GM19023 (cell line): Measurements from ENCODE around the gene ZEB2.

Source experiments
- ATAC-seq: cut with Tn5 transposase; IDR thresholded peaks from one replicate; pipeline ENCODE4 v1.9.1; 2021; ENCODE audit warnings: mild to moderate bottlenecking, moderate library complexity; ENCODE audit not compliant: unreplicated experiment

Gene ZEB2

DNA sequence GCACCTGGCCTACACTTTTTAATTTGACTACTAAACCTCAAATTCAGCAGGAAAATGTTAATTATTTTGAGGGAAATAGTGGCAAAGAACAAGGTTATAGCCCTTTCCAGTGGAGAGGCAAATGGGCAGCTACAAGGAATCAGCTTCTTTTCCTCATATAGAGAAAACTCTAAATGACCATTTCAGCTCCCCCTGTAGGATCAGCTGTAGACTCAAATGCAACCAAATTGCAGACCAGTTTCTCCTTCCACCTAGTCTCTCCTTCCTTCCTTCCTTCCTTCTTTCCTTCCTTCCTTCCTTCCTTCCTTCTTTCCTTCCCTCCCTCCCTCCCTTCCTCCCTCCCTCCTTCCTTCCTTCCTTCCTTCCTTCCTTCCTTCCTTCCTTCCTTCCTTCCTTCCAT is 158.2 kb downstream of the ZEB2 start:
- ATAC-seq = no peak

DNA sequence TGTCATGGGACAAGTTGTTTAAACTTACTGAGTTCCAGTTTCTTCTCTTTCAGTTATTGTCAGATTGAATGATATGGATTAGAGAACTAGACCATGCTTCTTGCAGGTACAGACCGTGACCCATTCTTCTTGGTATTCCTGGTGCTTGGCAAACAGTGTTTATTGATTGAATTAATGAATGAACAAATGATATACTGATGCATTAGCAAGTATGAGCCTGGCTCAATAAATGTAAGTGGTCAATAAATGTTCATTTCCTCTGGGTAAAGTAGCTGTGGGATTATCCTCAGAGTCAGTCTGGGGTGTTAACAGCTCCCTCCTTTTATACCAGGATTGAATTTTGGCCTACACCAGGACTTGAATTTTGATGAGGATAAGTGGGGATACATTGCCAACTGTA is 160.2 kb downstream of the ZEB2 start:
- no peak for ATAC-seq

DNA sequence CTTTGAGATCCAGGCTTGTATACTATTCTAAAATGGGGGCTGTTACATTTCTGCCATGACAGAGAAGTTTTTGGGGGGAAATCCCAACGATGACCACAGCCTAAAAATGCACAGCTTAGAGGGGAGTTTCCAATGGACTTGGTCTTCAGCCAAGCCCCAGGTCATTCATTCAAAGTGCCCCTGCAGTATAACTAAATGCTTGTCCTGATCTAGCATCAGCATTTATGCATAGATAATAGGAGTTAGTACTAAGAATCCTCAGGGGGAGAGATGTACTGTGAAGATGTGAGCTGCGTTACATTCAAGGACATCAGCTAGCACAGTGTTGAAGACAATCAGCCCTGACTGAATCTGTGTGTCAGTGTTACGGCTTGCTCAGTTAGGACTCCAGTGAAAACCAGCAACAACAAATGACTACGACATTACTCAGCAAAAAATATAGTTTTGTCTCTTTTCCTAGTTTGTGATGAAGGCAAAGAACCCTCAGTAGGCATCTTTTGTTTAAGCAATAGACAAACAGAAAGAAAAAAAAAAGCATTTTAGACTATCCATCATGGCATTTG is 160.9 kb downstream of the ZEB2 start:
- ATAC-seq = peak; percentile 66

DNA sequence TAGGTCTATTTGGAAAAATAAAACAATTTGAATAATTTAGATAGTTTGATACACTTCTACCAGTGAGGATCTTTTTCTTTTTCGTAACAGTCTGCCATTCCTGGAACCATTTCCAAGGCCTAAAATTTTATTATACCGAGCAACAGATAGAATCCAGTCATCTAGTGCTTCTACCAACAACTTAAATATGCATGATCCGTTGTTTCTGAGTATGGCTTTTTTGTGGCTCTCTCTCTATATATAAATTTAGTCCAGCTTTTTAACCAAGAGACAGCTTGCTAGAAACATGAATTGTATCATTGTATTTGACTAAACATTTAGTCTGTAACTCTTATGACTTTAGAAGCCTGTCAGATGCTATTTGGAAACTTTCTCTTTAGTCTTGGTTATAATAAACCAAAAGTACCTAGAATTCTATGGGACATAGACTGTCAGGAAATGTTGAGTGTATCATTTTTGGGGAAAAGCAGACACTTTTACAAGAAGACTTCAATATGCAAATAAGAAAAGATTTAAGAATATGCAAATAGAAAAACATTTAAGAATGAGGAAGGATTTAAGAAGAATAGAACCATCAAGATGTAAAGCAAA is 161.4 kb downstream of the ZEB2 start:
- ATAC-seq = peak; percentile 5

DNA sequence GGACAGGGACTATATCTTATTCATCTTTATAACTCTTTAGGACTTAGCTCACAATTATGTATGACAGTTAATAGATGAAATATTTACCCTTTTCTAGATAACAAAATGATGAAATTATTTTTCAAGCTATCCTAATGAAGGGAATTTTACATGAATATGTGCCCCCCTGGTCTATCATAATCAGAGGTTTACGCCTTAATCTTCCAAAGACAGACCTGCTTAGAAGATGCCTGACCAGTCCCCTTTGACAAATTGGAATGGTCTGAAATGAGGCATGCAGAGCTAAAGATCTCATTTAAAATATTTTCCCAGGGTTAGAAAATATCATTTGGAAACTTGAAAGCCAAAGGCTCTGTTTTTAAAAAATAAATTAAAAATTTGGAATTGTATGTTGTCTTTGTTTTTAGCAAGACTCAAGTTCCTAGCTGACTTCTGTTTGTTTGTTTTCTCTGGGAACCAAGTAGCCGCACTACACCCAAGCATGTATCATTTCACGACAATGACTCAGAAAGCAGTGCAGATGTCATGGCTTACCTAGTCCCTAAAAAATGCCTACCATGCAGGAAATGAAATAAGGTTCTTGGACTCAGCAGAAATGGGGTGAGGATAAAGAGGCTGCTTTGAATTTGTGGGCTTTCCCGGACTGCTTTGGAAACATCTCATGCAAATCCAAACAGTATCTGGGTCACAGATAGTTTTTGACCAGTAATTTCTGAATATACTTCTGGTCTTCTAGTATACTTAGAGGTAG is 162.1 kb downstream of the ZEB2 start:
- peak; percentile 81 for ATAC-seq

DNA sequence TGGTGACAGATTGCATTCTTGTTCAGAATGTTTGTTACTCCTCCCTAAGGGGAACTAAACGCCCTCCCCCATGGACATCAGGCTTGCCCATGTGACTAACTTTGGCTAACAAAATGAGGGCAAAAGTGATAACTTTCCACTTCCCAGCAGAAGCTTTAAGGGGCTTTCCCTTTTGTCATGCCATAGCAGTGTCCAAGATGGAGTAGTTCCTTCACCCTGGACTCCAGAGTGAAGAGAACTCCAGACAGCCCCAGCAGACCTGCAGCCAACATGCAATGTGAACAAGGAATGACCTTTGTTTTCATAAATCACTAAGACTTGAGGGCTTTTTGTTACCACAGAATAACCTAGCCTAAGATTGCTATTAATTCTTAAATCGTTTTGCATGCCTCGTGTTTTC is 163.5 kb downstream of the ZEB2 start:
- no peak for ATAC-seq

DNA sequence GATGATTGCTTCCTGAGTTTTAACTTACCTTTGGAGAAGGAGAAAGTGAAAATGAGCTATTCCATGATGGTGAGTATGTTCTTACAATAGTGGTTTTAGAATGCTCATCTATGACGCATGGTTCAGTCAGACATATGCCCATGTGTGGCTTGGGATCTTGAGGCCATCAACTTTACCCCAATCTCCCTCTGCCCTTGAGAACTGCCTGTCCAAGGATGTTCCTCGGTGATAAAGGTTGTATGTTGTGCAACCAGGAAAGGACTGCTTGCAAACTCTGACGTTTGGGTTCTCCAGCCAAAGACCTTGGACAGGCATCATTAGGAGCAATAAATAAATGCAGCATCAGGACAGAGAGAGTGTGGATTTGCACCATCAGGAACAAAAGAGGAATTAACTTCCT is 165.0 kb downstream of the ZEB2 start:
- no peak for ATAC-seq

DNA sequence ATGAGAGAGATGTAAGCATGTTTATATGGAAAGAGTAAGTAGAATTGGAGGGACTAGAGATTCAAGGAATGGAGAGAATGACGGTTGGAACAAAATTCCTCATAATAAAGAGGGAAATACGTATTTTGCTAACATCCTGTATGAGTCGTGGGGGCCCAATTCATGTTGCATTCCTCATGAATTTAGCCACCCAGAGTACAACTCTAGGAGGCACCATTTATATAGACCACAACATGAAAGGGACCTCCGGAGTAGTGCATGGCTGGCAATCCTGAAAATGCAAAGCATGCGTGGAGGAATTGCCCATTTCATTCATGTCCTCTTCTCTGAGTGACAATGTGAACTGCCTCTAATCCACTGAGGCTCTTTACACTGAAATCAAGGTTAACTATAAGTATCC is 168.2 kb downstream of the ZEB2 start:
- no peak for ATAC-seq

DNA sequence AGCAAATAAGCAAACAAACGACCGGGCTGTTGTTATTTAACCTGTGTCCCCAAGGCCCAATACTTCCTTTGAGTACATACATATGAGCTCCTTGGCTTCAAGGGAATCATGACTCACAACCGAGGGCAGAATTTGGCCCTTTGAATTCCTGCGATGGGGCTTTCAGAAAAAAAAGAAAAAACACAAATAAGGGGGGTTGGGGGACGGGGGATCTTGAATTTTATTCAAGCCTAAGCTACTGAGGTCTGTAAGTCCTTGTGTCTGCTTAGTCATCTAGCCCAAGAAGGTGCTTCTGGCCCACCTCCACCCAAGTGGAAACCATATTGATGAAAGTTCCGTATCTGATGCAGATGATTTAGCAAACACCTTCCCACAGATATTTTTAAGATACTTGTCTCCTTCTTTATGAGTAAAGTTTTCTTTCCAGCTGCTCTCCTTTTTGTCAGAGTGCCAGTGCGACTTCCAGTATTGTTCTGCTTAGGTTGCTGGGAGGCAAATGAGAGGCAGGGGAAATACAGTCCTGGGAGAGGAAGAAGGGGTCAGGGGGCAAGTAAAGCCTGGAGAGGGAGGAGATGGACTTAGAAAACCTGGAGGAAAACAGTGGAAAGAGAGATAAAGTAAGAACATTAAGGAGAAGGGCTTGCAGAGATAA is 169.6 kb downstream of the ZEB2 start:
- no peak for ATAC-seq

DNA sequence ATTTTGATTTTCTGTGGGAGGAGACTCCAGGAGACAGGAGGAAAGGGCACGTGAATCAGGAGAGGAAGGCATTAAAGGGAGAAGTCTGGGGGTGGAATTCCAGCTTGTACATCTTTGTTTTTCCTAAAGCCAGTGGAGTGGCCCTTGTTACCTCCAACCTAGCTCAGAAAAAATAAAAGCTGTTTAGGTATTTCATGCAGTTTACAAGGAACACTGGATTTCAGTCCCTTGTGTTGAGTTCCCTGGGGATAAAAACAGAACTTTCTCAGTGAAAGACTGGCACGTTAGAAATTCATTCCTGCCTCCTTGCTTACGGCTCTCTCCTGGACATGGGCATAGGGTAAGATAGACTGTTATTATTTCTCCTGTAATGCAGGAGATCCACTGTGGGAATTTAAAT is 170.2 kb downstream of the ZEB2 start:
- ATAC-seq = no peak

DNA sequence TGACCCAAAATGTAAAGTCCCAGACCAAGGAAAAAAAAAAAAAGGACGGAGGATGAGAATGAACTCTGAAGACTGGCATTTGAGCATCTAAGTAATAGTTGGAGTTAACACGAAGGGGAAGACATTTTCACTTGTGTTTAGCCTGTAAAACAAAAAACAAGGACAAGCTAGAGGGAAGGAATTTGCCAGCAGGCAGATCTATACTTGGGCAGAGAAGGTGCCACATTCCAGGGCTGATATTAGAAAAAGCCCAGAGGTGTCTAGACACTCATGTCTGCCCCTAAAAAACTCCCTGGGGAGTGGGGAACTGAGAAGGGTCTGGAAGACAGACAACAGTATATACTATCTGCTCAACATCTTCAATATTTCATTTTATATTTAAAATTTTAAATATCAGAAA is 171.1 kb downstream of the ZEB2 start:
- ATAC-seq = no peak

DNA sequence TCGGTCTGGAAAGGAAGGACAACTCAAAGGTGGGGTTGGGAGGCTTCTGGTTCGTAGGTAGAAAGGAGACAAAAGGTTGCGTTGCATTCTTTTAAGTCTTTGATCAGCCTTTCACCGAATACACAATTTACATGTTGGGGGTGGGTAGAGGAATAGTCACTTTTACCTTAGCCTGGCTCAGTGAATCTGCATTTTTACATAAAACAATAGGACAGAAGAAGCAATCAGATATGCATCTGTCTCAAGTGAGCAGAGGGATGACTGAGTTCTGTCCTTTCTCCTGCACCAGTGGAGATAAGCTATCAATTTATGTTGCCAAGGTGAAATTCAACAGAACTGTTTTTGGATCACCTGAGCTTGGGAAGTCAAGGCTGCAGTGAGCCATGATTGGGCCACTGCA is 173.7 kb downstream of the ZEB2 start:
- ATAC-seq = no peak

DNA sequence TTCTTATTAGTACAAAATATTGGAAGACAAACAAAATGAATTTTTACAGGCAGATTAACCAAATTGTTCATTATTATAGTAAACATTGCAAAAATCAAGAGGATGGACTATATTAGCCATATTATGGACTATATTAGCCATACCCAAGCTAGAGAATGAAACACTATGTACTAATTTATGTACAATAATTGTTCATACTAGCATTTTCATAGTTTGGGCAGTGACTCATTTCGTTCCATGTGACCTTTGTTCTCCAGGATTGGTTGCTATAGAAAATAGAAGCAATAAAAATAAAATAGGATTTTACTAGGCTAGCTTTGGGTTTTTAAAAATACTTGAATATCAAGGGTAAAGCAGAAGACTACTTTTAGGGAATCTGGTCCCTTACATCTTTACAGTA is 176.8 kb downstream of the ZEB2 start:
- ATAC-seq = no peak

DNA sequence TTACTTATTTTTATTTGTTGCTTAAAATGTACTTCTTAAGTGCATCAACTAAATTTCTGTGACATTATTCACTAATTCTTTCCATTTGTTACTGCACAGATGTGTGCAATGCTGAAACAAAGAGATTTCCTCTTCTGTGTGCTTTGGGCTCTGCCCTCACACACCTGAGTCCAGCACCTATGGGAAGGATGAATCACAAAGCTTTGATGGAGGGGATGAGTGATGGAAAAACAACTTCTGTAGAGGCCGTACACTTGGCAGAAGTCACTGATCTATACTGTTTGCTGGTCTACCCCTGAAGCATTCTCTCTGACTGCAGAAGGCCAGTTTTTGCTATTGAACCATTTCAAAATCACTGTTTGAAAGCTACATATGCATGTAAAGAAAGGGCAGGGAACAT is 178.4 kb downstream of the ZEB2 start:
- no peak for ATAC-seq

DNA sequence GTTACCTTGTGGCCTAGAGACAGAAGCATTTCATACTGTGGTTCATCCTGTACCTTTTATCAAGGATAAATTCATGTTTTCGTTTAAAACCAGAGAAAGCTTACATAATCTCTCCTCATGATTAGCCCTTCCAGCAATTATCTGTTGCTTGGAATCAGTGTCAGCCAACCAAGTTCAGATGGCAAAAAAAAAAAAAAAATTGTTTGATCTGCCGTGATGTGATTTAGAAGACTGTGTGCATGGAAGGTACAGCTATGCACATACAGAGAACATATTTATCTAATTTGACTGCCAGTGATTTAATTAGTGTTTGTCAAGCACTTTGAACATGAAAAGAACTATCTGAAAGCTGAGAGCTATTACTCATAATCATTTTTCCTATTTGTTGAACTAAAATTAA is 180.9 kb downstream of the ZEB2 start:
- no peak for ATAC-seq

DNA sequence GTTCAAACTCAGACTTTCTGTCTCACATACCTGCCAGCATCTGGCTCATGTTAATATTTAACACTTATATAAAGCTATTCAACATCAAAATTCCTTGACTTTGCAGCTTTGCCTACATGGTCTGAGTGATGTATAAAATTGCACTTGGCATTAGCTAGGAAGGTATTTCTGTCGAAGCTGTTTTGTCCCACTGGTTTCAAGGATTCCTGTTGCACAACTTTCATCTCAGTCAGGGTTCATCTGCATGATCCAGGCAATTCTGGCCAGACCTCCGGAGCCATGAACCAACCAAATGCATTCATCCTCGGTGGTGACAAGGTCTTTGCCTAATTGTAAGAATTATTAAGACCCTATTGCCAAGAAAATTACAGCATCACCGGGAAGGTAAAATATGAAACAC is 185.4 kb downstream of the ZEB2 start:
- ATAC-seq = no peak
